Hepatocyte (in vitro differentiated cells): ENCODE results near the gene KANK4. TPM values are rescaled to one million over a fixed set of nuclear protein-coding genes. Genes with fewer than 3 reads are reported as not detected.
A peak's percentile ranks its signal among the peaks of the same experiment; 100 is the strongest.

ENCODE experiments used
- DNase-seq: peaks from one replicate; pipeline ENCODE4 v3.0.0-alpha.2; 2016; ENCODE audit warnings: low spot score
- H2AFZ ChIP-seq: fragments of 200-600 bp; sonication (generic); 2 replicates; pipeline ENCODE4 v1.6.0; 2016; ENCODE audit warnings: antibody characterized with exemption, mild to moderate bottlenecking
- H3K27ac ChIP-seq: fragments of 200-600 bp; sonication (generic); 2 replicates; pipeline ENCODE4 v1.5.1; 2016; ENCODE audit warnings: mild to moderate bottlenecking
- H3K27me3 ChIP-seq: fragments of 200-600 bp; sonication (generic); 2 replicates; pipeline ENCODE4 v1.6.1; 2016
- H3K36me3 ChIP-seq: fragments of 200-600 bp; sonication (generic); replicated peaks from 2 replicates; pipeline ENCODE4 v1.5.1; 2016; ENCODE audit warnings: low read depth; ENCODE audit not compliant: insufficient read depth
- H3K4me1 ChIP-seq: fragments of 200-600 bp; sonication (generic); 2 replicates; pipeline ENCODE4 v1.5.1; 2016; ENCODE audit warnings: mild to moderate bottlenecking, moderate library complexity; ENCODE audit not compliant: insufficient read depth
- H3K4me2 ChIP-seq: fragments of 200-600 bp; sonication (generic); 2 replicates; pipeline ENCODE4 v1.6.0; 2016
- H3K4me3 ChIP-seq: fragments of 200-600 bp; sonication (generic); 2 replicates; pipeline ENCODE4 v1.5.1; 2016; ENCODE audit warnings: mild to moderate bottlenecking
- H3K79me2 ChIP-seq: fragments of 200-600 bp; sonication (generic); 2 replicates; pipeline ENCODE4 v1.6.0; 2017; ENCODE audit warnings: mild to moderate bottlenecking
- H3K9me2 ChIP-seq: fragments of 200-600 bp; sonication (generic); replicated peaks from 2 replicates; pipeline ENCODE4 v1.6.0; 2017; ENCODE audit warnings: mild to moderate bottlenecking; ENCODE audit not compliant: insufficient read depth
- H3K9me3 ChIP-seq: fragments of 200-600 bp; sonication (generic); 2 replicates; pipeline ENCODE4 v1.5.1; 2016; ENCODE audit warnings: low read depth, mild to moderate bottlenecking
- H4K20me1 ChIP-seq: fragments of 200-600 bp; sonication (generic); 2 replicates; pipeline ENCODE4 v1.6.0; 2016; ENCODE audit warnings: mild to moderate bottlenecking; ENCODE audit not compliant: insufficient read depth, poor library complexity, severe bottlenecking
- EZH2 ChIP-seq: fragments of 200-600 bp; sonication (generic); IDR thresholded peaks from 2 replicates; pipeline ENCODE4 v1.6.1; 2016; ENCODE audit warnings: antibody characterized with exemption, mild to moderate bottlenecking, borderline replicate concordance
- EZH2phosphoT487 ChIP-seq: fragments of 200-600 bp; sonication (generic); IDR thresholded peaks from one replicate; pipeline ENCODE4 v1.6.1; 2018; ENCODE audit warnings: antibody characterized with exemption, mild to moderate bottlenecking, low read depth, moderate library complexity; ENCODE audit not compliant: unreplicated experiment, severe bottlenecking
- WGBS: methylation state at CpG from one replicate; pipeline ENCODE4 v1.1.6; 2016; ENCODE audit warnings: low lambda C conversion rate; ENCODE audit errors: missing lambda C conversion rate; 5-methylcytosine and 5-hydroxymethylcytosine counted together
- polyA plus RNA-seq: library from polyadenylated mRNA; unstranded; fragments of >200 nt; fragmentation: Nextera tagmentation; extraction: Ambion mirVana; gene quantifications from 2 replicates; pipeline ENCODE4 v1.2.1, GENCODE V29; 2016
- total RNA-seq: library from RNA; depleted of rRNA; stranded (reverse); fragments of >200 nt; gene quantifications from 2 replicates; pipeline ENCODE4 v1.2.3, GENCODE V29; 2014
- TF ChIP-seq, protein P1 (sequence below): fragments of 200-600 bp; sonication (generic); IDR thresholded peaks from 2 replicates; pipeline ENCODE4 v1.5.1; 2016; ENCODE audit warnings: antibody characterized with exemption, mild to moderate bottlenecking; ENCODE audit not compliant: poor library complexity

Gene KANK4
- total and polyA plus RNA-seq, 2 experiments from 2014 or later = 6.0 to 7.7 TPM

DNA sequence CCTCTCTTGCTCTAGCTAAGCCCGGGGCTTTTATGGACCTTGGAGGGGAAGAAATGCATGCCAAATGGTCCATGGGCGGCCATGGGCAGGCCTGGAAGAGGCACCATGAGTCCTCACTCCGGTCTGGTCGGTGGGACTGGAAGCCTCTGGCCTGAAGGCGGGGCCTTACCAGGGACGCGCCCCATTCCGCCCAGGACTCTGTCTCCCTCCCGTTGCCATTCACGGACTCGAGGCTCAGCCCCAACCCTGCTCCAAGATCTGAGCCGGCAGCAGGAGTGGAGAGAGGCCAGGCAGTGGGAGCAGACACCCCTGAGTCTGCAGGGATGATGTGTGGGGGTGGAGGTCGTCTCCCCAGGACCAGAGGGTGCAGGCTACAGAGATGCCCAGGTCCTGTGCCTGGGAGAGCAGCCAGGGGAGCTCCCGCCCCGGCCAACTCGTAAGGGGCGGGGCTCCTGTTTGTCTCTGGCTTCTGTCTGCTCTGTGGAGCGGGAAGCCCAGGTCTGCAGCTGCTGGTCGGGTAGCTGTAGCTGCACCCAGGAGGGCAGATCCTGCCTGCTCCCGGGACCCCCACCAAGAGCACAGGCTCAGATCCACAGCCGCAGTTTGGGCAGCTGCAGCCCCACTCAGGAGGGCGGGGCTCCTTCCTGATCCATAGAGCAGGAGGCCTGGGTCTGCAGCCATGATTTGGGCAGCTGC is 8.3 kb upstream of the KANK4 start:
- no peaks in the 10 kb centered on the region for H3K27me3 ChIP-seq
- H3K9me2 ChIP-seq = no peaks in the 10 kb centered on the region
- WGBS = 62% methylated on average over 22 of the region's 22 CpGs
- H2AFZ ChIP-seq = no peak overlapping the region
- no peak overlapping the region for H3K4me2 ChIP-seq
- H3K9me3 ChIP-seq = no peaks in the 10 kb centered on the region
- no peak overlapping the region for H3K27ac ChIP-seq
- DNase-seq = peak; percentile 26
- H3K4me3 ChIP-seq = no peak overlapping the region
- no peak for TF ChIP-seq EZH2
- TF ChIP-seq, protein P1, sequence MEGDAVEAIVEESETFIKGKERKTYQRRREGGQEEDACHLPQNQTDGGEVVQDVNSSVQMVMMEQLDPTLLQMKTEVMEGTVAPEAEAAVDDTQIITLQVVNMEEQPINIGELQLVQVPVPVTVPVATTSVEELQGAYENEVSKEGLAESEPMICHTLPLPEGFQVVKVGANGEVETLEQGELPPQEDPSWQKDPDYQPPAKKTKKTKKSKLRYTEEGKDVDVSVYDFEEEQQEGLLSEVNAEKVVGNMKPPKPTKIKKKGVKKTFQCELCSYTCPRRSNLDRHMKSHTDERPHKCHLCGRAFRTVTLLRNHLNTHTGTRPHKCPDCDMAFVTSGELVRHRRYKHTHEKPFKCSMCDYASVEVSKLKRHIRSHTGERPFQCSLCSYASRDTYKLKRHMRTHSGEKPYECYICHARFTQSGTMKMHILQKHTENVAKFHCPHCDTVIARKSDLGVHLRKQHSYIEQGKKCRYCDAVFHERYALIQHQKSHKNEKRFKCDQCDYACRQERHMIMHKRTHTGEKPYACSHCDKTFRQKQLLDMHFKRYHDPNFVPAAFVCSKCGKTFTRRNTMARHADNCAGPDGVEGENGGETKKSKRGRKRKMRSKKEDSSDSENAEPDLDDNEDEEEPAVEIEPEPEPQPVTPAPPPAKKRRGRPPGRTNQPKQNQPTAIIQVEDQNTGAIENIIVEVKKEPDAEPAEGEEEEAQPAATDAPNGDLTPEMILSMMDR = no peak
- H4K20me1 ChIP-seq = no peaks in the 10 kb centered on the region
- no peaks in the 10 kb centered on the region for H3K36me3 ChIP-seq
- H3K79me2 ChIP-seq = no peaks in the 10 kb centered on the region
- no peaks in the 10 kb centered on the region for H3K4me1 ChIP-seq

DNA sequence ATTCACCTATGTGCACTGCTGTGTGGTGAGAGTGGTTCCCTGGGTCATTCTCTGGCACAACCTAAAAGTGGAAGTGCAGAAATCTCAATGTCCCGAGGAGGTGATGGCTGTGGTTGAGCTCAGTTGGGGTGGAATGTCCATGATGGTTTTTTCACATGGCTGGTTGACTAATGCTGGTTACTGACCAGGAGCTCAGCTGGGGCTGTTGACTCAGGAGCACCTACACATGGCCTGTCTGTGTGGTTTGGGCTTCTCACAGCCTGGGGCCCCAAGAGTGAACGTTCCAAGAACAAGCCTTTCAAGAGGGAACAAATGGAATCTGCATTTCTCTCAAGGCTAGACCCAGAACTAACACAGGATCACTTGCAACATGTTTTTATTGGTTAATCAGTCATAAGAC is 6.4 kb upstream of the KANK4 start:
- no peak overlapping the region for H3K4me2 ChIP-seq

DNA sequence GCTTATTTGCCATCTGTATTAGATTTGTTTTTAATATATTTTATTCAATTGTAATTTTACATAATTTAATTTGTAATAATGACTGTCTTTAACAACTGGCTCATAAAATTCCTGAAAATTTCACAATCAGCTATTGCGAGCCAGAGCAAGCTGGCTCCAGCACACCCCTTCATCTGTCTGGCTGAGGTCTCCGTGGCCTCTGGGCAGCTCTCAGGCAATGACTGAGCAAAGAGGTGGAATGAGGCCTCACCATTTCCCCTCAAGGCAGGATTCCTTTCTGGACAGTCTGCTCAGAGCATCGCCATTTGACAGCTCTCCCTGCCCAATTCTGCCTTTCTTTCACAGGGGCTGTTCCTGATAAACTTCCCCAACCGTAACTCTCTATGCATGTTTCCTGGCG is 5.8 kb upstream of the KANK4 start:
- Histone ChIP-seq H3K4me1 (no peaks in the 10 kb centered on the region), H3K4me3 (no peak overlapping the region), H3K27ac (peak overlapping the region; percentile 49), H3K27me3 (no peaks in the 10 kb centered on the region), H2AFZ (no peak overlapping the region), H3K79me2 (no peaks in the 10 kb centered on the region), H3K36me3 (no peaks in the 10 kb centered on the region), H3K9me3 (no peaks in the 10 kb centered on the region), H4K20me1 (no peaks in the 10 kb centered on the region), H3K9me2 (no peaks in the 10 kb centered on the region), H3K4me2 (no peak overlapping the region)
- peak; percentile 52 for DNase-seq
- TF ChIP-seq, protein P1 = no peak
- TF ChIP-seq EZH2 = no peak
- TF ChIP-seq EZH2phosphoT487 = no peak
- WGBS = 77% methylated on average over 5 of the region's 5 CpGs

More for the DNA sequence above, 6.4 kb upstream of the KANK4 start:
- TF ChIP-seq, protein P1 = no peak
- Histone ChIP-seq H3K4me3 (no peak overlapping the region), H2AFZ (no peak overlapping the region), H3K36me3 (no peaks in the 10 kb centered on the region), H3K9me2 (no peaks in the 10 kb centered on the region), H3K79me2 (no peaks in the 10 kb centered on the region), H3K27me3 (no peaks in the 10 kb centered on the region), H4K20me1 (no peaks in the 10 kb centered on the region), H3K9me3 (no peaks in the 10 kb centered on the region), H3K27ac (peak overlapping the region; percentile 49), H3K4me1 (no peaks in the 10 kb centered on the region)
- 69% methylated on average over 2 of the region's 2 CpGs for WGBS
- no peak for DNase-seq

DNA sequence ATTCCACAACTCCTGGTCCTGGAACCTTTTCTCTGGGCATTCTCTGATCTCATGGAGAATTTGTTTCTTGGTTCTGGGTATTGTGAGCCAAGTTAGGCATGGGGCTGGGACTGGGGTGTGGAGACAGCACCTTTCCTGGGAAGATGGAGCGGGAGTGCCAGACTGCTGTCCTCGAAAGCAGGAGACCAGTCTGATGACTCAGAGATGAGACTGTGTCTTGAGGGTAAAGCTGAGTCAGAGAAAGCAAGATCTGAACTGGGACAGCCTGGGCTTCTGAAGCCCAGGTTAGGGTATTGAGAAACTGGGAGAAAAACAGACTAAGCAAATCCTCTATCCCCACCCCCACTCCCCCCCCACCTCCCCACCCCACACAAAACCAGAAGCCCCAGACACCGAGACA is 2.2 kb upstream of the KANK4 start:
- DNase-seq = peak; percentile 75
- Histone ChIP-seq H3K9me3 (no peaks in the 10 kb centered on the region), H3K27ac (no peak overlapping the region), H3K4me2 (no peak overlapping the region), H3K27me3 (no peaks in the 10 kb centered on the region), H3K79me2 (no peaks in the 10 kb centered on the region), H3K36me3 (no peaks in the 10 kb centered on the region), H3K9me2 (no peaks in the 10 kb centered on the region), H4K20me1 (no peaks in the 10 kb centered on the region), H2AFZ (no peak overlapping the region), H3K4me1 (peaks cover 3% of the 10 kb centered on the region), H3K4me3 (no peak overlapping the region)
- TF ChIP-seq EZH2 = no peak
- no peak for TF ChIP-seq EZH2phosphoT487
- TF ChIP-seq, protein P1 = no peak
- 39% methylated on average over 3 of the region's 3 CpGs for WGBS
